Vagina (tissue), 2 donors: ENCODE results near the gene RPSA. TPM values are rescaled to one million over a fixed set of nuclear protein-coding genes. Genes with fewer than 3 reads are reported as not detected.

Source experiments
- DNase-seq, 2 donors: peaks; one replicate each; pipeline ENCODE4 v3.0.0-alpha.2; 2017; ENCODE audit errors: extremely low spot score in 2 of 2
- H3K27ac ChIP-seq: fragments of 200-600 bp; sonication (generic); one replicate; pipeline ENCODE4 v1.5.1; 2019
- H3K27me3 ChIP-seq: fragments of 200-600 bp; sonication (generic); one replicate; pipeline ENCODE4 v1.5.1; 2019
- H3K36me3 ChIP-seq, 2 donors: fragments of 200-600 bp; sonication (generic); one replicate each; pipeline ENCODE4 v1.5.1; 2017 to 2019
- H3K4me1 ChIP-seq: fragments of 200-600 bp; sonication (generic); one replicate; pipeline ENCODE4 v1.5.1; 2019
- H3K4me3 ChIP-seq, 2 donors: fragments of 200-600 bp; sonication (generic); 1 replicate in 1 of 2; 2 replicates in 1 of 2; pipeline ENCODE4 v1.5.1; 2016 to 2019
- H3K9me3 ChIP-seq: fragments of 200-600 bp; sonication (generic); one replicate; pipeline ENCODE4 v1.5.1; 2019
- POLR2A ChIP-seq, 2 donors: fragments of 450-650 bp; IDR thresholded peaks; one replicate each; pipeline ENCODE4 v1.6.1; 2017; ENCODE audit warnings: antibody characterized with exemption in 2 of 2, mild to moderate bottlenecking in 2 of 2, moderate library complexity in 2 of 2
- POLR2AphosphoS5 ChIP-seq, 2 donors: sonication (generic); formaldehyde crosslinking; IDR thresholded peaks; one replicate each; pipeline ENCODE4 v1.9.0; 2017; ENCODE audit warnings: antibody characterized with exemption in 2 of 2, mild to moderate bottlenecking in 2 of 2, low read depth in 1 of 2; ENCODE audit not compliant: insufficient read depth in 1 of 2
- intact Hi-C: fragments of 100-400 bp; cut with DNase I; formaldehyde crosslinking; loops from one replicate; pipeline ENCODE4 v1.15.1; 2023
- total RNA-seq: library from RNA; depleted of rRNA; stranded (reverse); fragments of >200 nt; gene quantifications from one replicate; pipeline ENCODE4 v1.2.3, GENCODE V29; 2016
- TF ChIP-seq, protein P1 (sequence below), 3 experiments: fragments of 450-650 bp in 2 of 3; fragments of 200-600 bp in 1 of 3; sonication (generic) in 1 of 3; IDR thresholded peaks; one replicate each; pipeline ENCODE4 v1.5.1; 2017 to 2019; ENCODE audit warnings: antibody characterized with exemption in 3 of 3, mild to moderate bottlenecking in 2 of 3, moderate library complexity in 2 of 3

RPSA gene
- total RNA-seq, 1 donor from 2014 or later, result 1,049 TPM

DNA sequence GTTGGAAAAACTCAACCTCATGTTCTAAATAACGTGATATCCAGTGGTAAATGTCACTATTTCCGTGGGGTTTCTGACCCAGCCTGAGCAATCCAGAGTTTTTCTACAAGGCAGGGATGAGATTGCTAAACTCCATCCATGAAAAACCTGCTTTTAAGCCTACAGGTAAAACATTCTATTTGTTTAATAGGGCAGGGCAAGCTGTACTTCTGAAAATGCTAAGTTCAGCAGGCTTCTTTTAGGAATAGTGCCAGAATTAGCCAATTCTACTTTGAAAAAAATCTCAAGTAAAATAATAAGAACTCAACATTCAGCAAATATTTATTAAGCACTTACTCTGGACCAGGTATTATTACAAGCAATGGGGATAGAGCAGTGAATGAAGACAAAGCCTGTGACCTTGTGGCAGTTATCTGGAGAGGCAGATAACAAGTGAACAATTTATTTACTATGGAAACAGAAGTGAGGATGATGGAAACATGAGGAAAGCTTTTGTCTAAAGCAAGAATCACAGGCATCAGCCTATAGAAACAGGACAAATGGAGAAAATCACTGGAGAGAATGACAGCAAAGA lies 13.3 kb downstream of the RPSA start:
- Histone ChIP-seq H3K4me1 (peaks cover 5% of the 10 kb centered on the region), H3K27ac (no peak overlapping the region), H3K4me3 (no peak overlapping the region), H3K9me3 (no peaks in the 10 kb centered on the region), H3K36me3 (no peaks in the 10 kb centered on the region), H3K27me3 (no peaks in the 10 kb centered on the region)
- TF ChIP-seq POLR2A (IDR thresholded peaks at IDR 0.05) (no peak), POLR2AphosphoS5 (IDR thresholded peaks at IDR 0.05; ENCODE audit: insufficient read depth in 1 of 2, low read depth in 1 of 2) (no peak)
- TF ChIP-seq, protein P1, sequence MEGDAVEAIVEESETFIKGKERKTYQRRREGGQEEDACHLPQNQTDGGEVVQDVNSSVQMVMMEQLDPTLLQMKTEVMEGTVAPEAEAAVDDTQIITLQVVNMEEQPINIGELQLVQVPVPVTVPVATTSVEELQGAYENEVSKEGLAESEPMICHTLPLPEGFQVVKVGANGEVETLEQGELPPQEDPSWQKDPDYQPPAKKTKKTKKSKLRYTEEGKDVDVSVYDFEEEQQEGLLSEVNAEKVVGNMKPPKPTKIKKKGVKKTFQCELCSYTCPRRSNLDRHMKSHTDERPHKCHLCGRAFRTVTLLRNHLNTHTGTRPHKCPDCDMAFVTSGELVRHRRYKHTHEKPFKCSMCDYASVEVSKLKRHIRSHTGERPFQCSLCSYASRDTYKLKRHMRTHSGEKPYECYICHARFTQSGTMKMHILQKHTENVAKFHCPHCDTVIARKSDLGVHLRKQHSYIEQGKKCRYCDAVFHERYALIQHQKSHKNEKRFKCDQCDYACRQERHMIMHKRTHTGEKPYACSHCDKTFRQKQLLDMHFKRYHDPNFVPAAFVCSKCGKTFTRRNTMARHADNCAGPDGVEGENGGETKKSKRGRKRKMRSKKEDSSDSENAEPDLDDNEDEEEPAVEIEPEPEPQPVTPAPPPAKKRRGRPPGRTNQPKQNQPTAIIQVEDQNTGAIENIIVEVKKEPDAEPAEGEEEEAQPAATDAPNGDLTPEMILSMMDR (IDR thresholded peaks at IDR 0.05), result no peak
- no peak for DNase-seq
- intact Hi-C loops, result no loop called here

DNA sequence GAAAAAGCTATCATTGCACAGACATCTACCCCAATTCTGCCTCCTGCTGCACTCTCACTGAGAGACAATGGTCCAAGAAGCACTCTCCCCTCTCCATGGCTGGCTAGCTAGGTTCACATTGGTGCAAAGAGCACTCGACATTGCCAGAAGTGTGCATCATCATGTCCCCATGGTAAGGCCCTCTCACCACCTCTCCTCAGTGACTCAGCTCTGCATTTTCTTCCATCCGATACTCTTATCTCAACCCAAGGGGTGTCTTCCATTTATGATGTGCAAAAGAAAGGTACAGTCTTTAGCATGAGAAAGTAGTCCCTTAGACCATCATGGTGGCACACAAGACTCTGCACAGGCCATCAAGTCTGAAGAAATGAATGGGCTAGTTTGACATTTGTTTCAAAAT lies 14.0 kb downstream of the RPSA start:
- Histone ChIP-seq H3K27ac (no peak overlapping the region), H3K4me1 (peaks cover 5% of the 10 kb centered on the region), H3K27me3 (no peaks in the 10 kb centered on the region), H3K9me3 (no peaks in the 10 kb centered on the region), H3K4me3 (no peak overlapping the region), H3K36me3 (no peaks in the 10 kb centered on the region)
- intact Hi-C loops, result no loop called here
- TF ChIP-seq POLR2A (IDR thresholded peaks at IDR 0.05) (no peak), POLR2AphosphoS5 (IDR thresholded peaks at IDR 0.05; ENCODE audit: insufficient read depth in 1 of 2, low read depth in 1 of 2) (no peak)
- TF ChIP-seq, protein P1 (IDR thresholded peaks at IDR 0.05), result no peak
- DNase-seq, result no peak

DNA sequence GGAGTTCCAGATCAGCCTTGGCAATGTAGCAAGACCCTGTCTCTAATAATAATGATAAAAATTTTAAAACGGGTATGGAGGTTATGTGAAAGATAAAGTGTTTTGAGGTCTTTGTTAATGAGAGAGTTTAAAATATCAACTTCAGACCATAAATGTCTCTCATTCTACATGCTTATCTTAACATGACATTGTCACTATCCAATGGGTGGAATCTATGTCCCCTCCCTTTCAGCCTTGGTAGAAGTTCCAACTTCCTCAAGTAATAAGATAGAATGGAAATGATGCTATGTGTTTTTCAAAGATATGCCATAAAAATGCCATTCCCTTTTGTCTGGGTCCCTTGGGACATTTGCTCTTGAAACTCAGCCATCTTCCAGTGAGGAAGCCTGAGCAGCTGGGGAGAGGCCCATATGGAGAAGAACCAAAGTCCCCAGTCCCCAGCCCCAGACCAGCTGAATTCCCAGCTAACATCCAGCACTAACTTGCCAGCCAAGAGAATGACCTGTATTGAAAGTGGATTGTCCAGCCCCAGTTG lies 17.0 kb downstream of the RPSA start:
- Histone ChIP-seq H3K36me3 (no peaks in the 10 kb centered on the region), H3K27me3 (no peaks in the 10 kb centered on the region), H3K4me3 (no peak overlapping the region), H3K4me1 (no peaks in the 10 kb centered on the region), H3K9me3 (no peaks in the 10 kb centered on the region), H3K27ac (no peak overlapping the region)
- TF ChIP-seq, protein P1 (IDR thresholded peaks at IDR 0.05), result no peak
- no peak for TF ChIP-seq POLR2A (IDR thresholded peaks at IDR 0.05)
- no peak for TF ChIP-seq POLR2AphosphoS5 (IDR thresholded peaks at IDR 0.05; ENCODE audit: insufficient read depth in 1 of 2, low read depth in 1 of 2)
- intact Hi-C loops, result no loop called here
- no peak for DNase-seq

DNA sequence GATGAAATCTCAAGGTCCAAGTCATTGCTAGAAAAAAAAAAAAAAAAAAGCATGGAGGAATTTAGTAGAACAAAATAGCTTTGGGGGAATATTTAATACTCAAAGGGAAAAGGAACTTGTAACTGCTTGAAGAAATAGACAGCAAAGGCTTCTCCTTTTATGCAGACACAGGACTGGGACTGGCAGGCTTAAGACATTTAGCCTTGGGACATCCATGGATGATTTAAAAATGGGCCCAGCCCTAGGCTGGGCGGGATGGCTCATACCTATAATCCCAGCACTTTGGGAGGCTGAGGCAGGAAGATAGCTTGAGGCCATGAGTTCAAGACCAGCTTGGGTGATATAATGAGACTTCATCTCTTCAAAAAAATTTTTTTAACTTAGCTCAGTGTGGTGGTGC lies 19.8 kb downstream of the RPSA start:
- Histone ChIP-seq H3K4me1 (no peaks in the 10 kb centered on the region), H3K36me3 (no peaks in the 10 kb centered on the region), H3K9me3 (no peaks in the 10 kb centered on the region), H3K27me3 (no peaks in the 10 kb centered on the region), H3K4me3 (no peak overlapping the region), H3K27ac (no peak overlapping the region)
- no peak for DNase-seq
- intact Hi-C loops, result no loop called here
- TF ChIP-seq POLR2A (IDR thresholded peaks at IDR 0.05) (no peak), POLR2AphosphoS5 (IDR thresholded peaks at IDR 0.05; ENCODE audit: insufficient read depth in 1 of 2, low read depth in 1 of 2) (no peak)
- TF ChIP-seq, protein P1 (IDR thresholded peaks at IDR 0.05), result no peak

DNA sequence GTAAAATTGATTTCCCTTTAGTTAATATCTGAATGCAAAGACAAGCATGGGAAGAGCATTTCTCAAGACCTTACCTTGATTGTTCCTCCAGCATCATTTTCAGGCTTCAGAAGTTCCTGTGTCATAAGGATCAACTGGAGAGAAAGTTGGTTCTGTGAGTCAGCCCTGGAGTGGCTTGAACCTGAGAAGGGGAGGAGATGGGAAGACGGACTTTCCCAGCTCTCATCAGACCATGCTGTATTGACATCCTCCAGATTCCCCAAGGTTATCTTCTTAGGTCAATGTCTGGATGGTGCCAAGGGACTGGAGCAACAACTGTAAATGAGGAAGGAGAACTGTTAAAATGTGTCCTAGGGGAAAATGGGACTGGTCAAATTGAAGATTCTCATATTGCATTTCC lies 21.0 kb downstream of the RPSA start:
- TF ChIP-seq, protein P1 (IDR thresholded peaks at IDR 0.05), result no peak
- TF ChIP-seq POLR2AphosphoS5 (IDR thresholded peaks at IDR 0.05; ENCODE audit: insufficient read depth in 1 of 2, low read depth in 1 of 2) (no peak), POLR2A (IDR thresholded peaks at IDR 0.05) (no peak)
- intact Hi-C loops, result no loop called here
- Histone ChIP-seq H3K36me3 (no peaks in the 10 kb centered on the region), H3K27me3 (no peaks in the 10 kb centered on the region), H3K9me3 (no peaks in the 10 kb centered on the region), H3K4me3 (no peak overlapping the region), H3K27ac (no peak overlapping the region), H3K4me1 (no peaks in the 10 kb centered on the region)
- no peak for DNase-seq
